ENCODE data around the gene FBL.
A peak's percentile ranks its signal among the peaks of the same experiment; 100 is the strongest.
"Not testable (repeated sequence)": the region's sequence is repeated elsewhere in the genome, so short reads cannot be mapped to it uniquely, and the experiment has no call there.

Gene FBL

GRCh38 chr19:39810424-39810823, 35.8 kb downstream of the FBL start:
- peaks cover 3% of the 10 kb centered on the region for H3K36me3 Mint-ChIP-seq
- H3K4me3 Mint-ChIP-seq, result no peak overlapping the region
- no peaks in the 10 kb centered on the region for H3K27me3 Mint-ChIP-seq
- no peaks in the 10 kb centered on the region for H3K4me1 Mint-ChIP-seq (ENCODE audit: low read depth)
- no peak overlapping the region for H3K27ac Mint-ChIP-seq
- H3K9me3 Mint-ChIP-seq (ENCODE audit: low read depth), result no peaks in the 10 kb centered on the region

DNA sequence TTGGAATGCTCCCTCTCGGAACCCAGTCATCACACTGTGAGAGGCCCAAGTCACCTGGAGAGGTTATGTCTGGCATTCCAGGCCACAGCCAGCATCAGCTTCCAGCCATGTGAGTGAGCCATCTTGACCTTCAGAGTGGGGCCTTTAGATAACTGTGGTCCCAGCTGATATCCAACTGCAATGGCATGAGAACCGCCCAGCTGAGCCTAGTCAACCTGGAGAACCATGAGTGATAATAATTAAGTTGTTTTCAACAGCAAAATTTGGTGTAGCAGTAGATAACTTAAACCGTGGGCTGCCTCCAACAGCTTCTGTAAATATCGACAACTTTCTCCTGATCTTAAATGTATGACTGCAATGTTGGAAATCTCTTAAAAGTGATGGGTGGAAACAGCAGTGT, 36.8 kb downstream of the FBL start:
- Mint-ChIP-seq H3K27me3 (peaks cover 2% of the 10 kb centered on the region), H3K36me3 (peaks cover 3% of the 10 kb centered on the region), H3K4me3 (no peak overlapping the region), H3K4me1 (ENCODE audit: low read depth) (no peaks in the 10 kb centered on the region), H3K27ac (no peak overlapping the region), H3K9me3 (ENCODE audit: low read depth) (no peaks in the 10 kb centered on the region)

GRCh38 chr19:39808688-39809087, 37.5 kb downstream of the FBL start:
- not testable (repeated sequence) for H3K9me3 Mint-ChIP-seq (ENCODE audit: low read depth); H3K27ac Mint-ChIP-seq; H3K27me3 Mint-ChIP-seq; H3K4me3 Mint-ChIP-seq; H3K36me3 Mint-ChIP-seq; H3K4me1 Mint-ChIP-seq (ENCODE audit: low read depth)

DNA sequence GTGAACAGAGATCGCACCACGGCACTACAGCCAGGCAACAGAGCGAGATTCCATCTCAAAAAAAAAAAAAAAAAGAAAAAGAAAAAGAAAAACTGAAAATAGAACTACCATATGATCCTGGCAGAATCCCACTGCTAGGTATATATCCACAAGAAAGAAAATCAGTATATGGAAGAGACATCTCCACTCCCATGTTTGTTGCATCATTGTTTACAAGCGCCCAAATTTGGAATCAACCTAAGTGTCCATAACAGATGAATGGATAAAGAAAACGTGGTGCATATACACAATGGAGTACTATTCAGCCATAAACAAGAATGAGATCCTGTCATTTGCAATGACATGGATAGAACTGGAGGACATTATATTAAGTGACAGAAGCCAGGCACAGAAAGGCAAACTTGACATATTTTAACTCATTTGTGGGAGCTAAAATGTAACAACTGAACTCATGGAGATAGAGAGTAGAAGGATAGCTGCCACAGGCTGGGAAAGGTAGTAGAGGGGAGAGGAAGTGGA, 38.3 kb downstream of the FBL start:
- no peak overlapping the region for H3K27ac Mint-ChIP-seq

DNA sequence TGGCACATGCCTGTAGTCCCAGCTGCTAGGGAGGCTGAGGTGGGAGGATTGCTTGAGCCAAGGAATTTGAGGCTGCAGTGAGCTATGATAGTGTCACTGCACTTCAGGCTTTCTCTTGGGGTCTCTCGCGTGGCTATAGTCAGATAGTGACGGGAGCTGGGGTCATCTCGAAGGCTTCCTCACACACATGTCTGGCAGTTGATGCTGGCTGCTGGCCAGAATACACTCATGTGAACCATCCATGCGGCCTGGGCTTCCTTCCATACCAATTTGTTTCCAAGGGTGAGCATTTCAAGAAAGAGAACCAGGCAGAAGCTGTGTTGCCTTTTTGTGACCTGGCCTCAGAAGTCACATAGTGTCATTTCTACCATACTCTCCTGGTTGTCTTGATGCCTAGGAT, 41.1 kb downstream of the FBL start:
- H3K27me3 Mint-ChIP-seq, result peaks cover 10% of the 10 kb centered on the region
- H3K4me3 Mint-ChIP-seq, result no peak overlapping the region
- no peaks in the 10 kb centered on the region for H3K9me3 Mint-ChIP-seq (ENCODE audit: low read depth)
- H3K4me1 Mint-ChIP-seq (ENCODE audit: low read depth), result no peaks in the 10 kb centered on the region
- no peaks in the 10 kb centered on the region for H3K36me3 Mint-ChIP-seq
- no peak overlapping the region for H3K27ac Mint-ChIP-seq

More for the DNA sequence above, 38.3 kb downstream of the FBL start:
- Mint-ChIP-seq H3K9me3 (ENCODE audit: low read depth) (no peaks in the 10 kb centered on the region), H3K27me3 (peaks cover 6% of the 10 kb centered on the region), H3K4me1 (ENCODE audit: low read depth) (no peaks in the 10 kb centered on the region), H3K36me3 (no peaks in the 10 kb centered on the region), H3K4me3 (no peak overlapping the region)

- Mint-ChIP-seq H3K9me3 (ENCODE audit: low read depth) (no peaks in the 10 kb centered on the region), H3K27ac (no peak overlapping the region), H3K4me3 (no peak overlapping the region), H3K4me1 (ENCODE audit: low read depth) (no peaks in the 10 kb centered on the region), H3K36me3 (no peaks in the 10 kb centered on the region), H3K27me3 (peaks cover 10% of the 10 kb centered on the region)
Measured at GRCh38 chr19:39802958-39803357, 43.2 kb downstream of the FBL start.

DNA sequence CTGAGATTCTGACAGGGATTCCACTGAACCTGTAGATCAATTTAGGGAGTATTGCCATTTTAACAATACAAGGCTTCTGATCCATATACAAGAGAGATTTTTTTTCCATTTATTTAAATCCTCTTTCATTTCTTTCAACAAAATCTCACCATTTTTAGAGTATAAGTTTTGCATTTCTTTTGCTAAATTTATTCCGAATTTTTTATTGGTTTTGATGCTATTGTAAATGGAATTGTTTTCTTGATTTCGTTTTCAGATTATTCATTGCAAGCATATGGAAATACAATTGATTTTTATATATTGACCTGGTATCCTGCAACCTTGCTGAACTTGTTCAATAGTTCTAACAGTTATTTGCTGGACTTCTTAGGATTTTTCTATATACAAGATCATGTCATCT, 49.1 kb downstream of the FBL start:
- Mint-ChIP-seq H3K27me3 (no peaks in the 10 kb centered on the region), H3K4me3 (no peak overlapping the region), H3K36me3 (no peaks in the 10 kb centered on the region), H3K27ac (no peak overlapping the region), H3K4me1 (ENCODE audit: low read depth) (peaks cover 2% of the 10 kb centered on the region), H3K9me3 (ENCODE audit: low read depth) (no peaks in the 10 kb centered on the region)

- H3K4me3 Mint-ChIP-seq, result no peak overlapping the region
- no peaks in the 10 kb centered on the region for H3K27me3 Mint-ChIP-seq
- no peaks in the 10 kb centered on the region for H3K36me3 Mint-ChIP-seq
- H3K4me1 Mint-ChIP-seq (ENCODE audit: low read depth), result peaks cover 2% of the 10 kb centered on the region
- no peaks in the 10 kb centered on the region for H3K9me3 Mint-ChIP-seq (ENCODE audit: low read depth)
- no peak overlapping the region for H3K27ac Mint-ChIP-seq
Measured at GRCh38 chr19:39796000-39796498, 50.1 kb downstream of the FBL start.

DNA sequence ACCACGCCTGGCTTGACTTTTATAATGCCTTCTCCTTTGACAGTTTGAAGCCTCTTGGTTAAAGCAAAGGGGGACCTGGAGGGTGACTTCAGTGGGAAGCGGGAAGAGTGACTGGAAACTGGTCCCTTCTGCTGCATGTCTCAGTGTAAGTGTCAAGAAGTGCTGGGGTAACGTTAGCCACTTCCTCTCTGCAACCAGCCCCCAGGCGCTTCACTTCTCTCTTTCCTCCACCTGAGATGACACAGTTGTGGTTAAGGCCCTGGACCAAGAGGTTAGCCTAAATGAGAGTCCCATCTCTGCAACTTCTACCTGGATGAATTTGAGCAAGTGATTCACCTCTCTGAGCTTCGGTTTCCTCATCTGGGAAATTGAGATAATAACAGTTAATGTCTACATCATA, 51.2 kb downstream of the FBL start:
- H3K36me3 Mint-ChIP-seq, result no peaks in the 10 kb centered on the region
- no peaks in the 10 kb centered on the region for H3K9me3 Mint-ChIP-seq (ENCODE audit: low read depth)
- H3K27me3 Mint-ChIP-seq, result no peaks in the 10 kb centered on the region
- peaks cover 2% of the 10 kb centered on the region for H3K4me1 Mint-ChIP-seq (ENCODE audit: low read depth)
- H3K27ac Mint-ChIP-seq, result no peak overlapping the region
- no peak overlapping the region for H3K4me3 Mint-ChIP-seq

DNA sequence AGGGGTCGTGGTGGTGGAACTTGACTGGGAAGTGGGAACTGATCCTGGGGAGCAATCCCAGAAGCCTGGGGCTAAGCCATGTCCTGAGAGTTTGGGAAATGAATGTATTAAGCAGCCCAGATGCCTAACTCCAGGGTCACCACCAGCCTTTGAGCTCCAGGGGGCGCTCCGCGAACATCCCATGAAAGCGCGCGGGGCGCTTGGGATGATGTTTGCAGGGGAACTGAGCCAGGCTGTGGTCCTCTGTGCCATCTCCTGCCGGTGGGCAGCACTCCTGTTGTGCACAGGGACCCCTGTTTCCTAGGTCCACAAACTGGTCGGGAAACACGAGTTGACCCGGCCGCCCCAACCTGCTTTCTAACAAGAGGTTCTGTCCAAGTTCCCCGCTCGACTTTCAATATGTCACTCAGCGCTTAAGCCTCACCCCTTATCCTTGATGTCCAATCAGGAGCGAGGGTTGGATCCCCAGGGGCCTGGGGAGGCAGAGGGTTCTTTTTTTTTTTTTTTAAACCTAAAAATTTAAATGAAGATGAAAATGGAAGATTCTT, 53.1 kb downstream of the FBL start:
- peaks cover 2% of the 10 kb centered on the region for H3K4me1 Mint-ChIP-seq (ENCODE audit: low read depth)
- peaks cover 6% of the 10 kb centered on the region for H3K36me3 Mint-ChIP-seq
- H3K9me3 Mint-ChIP-seq (ENCODE audit: low read depth), result peaks cover 8% of the 10 kb centered on the region
- no peak overlapping the region for H3K27ac Mint-ChIP-seq
- peaks cover 2% of the 10 kb centered on the region for H3K27me3 Mint-ChIP-seq
- peak overlapping the region; percentile 76 for H3K4me3 Mint-ChIP-seq

DNA sequence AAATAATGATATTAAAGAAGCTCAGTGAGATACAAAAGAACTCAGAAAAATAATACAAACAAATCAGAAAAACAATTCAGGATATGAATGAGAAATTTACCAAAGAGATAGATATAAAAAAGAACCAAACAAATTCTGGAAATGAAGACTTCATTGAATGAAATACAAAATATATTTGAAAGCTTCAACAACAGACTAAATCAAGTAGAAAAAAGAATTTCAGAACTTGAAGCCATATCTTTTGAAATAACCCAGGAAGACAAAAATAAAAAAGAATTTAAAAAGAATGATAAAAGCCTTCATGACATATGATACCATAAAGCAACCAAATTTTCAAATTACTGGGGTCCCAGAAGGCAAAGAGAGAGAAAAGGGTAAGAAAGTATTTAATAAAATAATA, 57.9 kb downstream of the FBL start:
- peaks cover 2% of the 10 kb centered on the region for H3K4me1 Mint-ChIP-seq (ENCODE audit: low read depth)
- H3K27ac Mint-ChIP-seq, result no peak overlapping the region
- peaks cover 10% of the 10 kb centered on the region for H3K9me3 Mint-ChIP-seq (ENCODE audit: low read depth)
- no peak overlapping the region for H3K4me3 Mint-ChIP-seq
- peaks cover 7% of the 10 kb centered on the region for H3K36me3 Mint-ChIP-seq
- H3K27me3 Mint-ChIP-seq, result peaks cover 20% of the 10 kb centered on the region

Measured in activated naive CD8-positive, alpha-beta T cell (primary cell).